D721Med (cell line): ENCODE measurements around the gene DYRK1A.
A peak's percentile ranks its signal among the peaks of the same experiment; 100 is the strongest.

Source experiments
- DNase-seq: peaks from one replicate; pipeline ENCODE4 v3.0.0; 2011; ENCODE audit warnings: low spot score; ENCODE audit not compliant: insufficient read length
- FAIRE-seq: peaks from 2 replicates; lab custom pipeline; 2011; peaks lifted over from hg19 to GRCh38; lab: Jason Lieb, UNC
- CTCF ChIP-seq: IDR thresholded peaks from 2 replicates; pipeline ENCODE4 v1.5.1; 2012; ENCODE audit warnings: mild to moderate bottlenecking, control low read depth; ENCODE audit not compliant: insufficient read depth; ENCODE audit errors: missing control alignments

The DYRK1A gene

GRCh38 chr21:37529649-37530048, 163.1 kb downstream of the DYRK1A start:
- DNase-seq (no peak), FAIRE-seq (no peak)
- no peak for TF ChIP-seq CTCF

- DNase-seq (peak; percentile 70), FAIRE-seq (peak; percentile 56)
- no peak for TF ChIP-seq CTCF
Measured at GRCh38 chr21:37530901-37531351, 164.4 kb downstream of the DYRK1A start.

- FAIRE-seq (no peak), DNase-seq (no peak)
- no peak for TF ChIP-seq CTCF
Measured at GRCh38 chr21:37531431-37531932, 164.9 kb downstream of the DYRK1A start.

GRCh38 chr21:37532868-37533780, 166.6 kb downstream of the DYRK1A start:
- DNase-seq (no peak), FAIRE-seq (no peak)
- TF ChIP-seq CTCF: no peak

- TF ChIP-seq CTCF: no peak
- FAIRE-seq: no peak
- DNase-seq: no peak
Measured at GRCh38 chr21:37534431-37534830, 167.9 kb downstream of the DYRK1A start.

GRCh38 chr21:37535130-37535529, 168.6 kb downstream of the DYRK1A start:
- no peak for FAIRE-seq
- TF ChIP-seq CTCF: no peak

GRCh38 chr21:37535672-37536071, 169.1 kb downstream of the DYRK1A start:
- DNase-seq (no peak), FAIRE-seq (no peak)
- no peak for TF ChIP-seq CTCF

More at GRCh38 chr21:37535130-37535529, 168.6 kb downstream of the DYRK1A start:
- no peak for DNase-seq
